HCT116 (cell line): ENCODE measurements around the gene TLCD3B. TPM values are rescaled to one million over a fixed set of nuclear protein-coding genes. Genes with fewer than 3 reads are reported as not detected.

Experiments used
- ATAC-seq: fragments of 200-7000 bp; cut with Tn5 transposase; 2 replicates; pipeline ENCODE4 v1.9.1; 2020; ENCODE audit warnings: mild to moderate bottlenecking, moderate library complexity
- BruUV-seq: library from RNA; stranded (reverse); fragments of 400-500 nt; replicated peaks from 2 replicates; lab custom pipeline; 2021; lab: Mats Ljungman, UMichigan
- CTCF ChIA-PET: fragments of 300-600 bp; sonication (Branson Sonifier 250); formaldehyde crosslinking; loops from one replicate; lab custom pipeline; 2021; ENCODE audit warnings: antibody characterized with exemption; lab: Charles Lee
- POLR2A ChIA-PET: fragments of 300-600, 350-600 bp; sonication (Branson Sonifier 250); formaldehyde crosslinking; loops from one replicate; lab custom pipeline; 2021; ENCODE audit warnings: antibody characterized with exemption; lab: Charles Lee
- RAD21 ChIA-PET, 2 experiments: fragments of 300-600 bp; sonication (Branson Sonifier 250); formaldehyde crosslinking; loops; one replicate each; lab custom pipeline; 2023; ENCODE audit warnings: low total read pairs in 2 of 2; ENCODE audit not compliant: uncharacterized antibody in 2 of 2, unreplicated experiment in 2 of 2, low non-redundant PET in 1 of 2; lab: Charles Lee
- DNase-seq: peaks from one replicate; pipeline ENCODE4 v3.0.0-alpha.2; 2010; ENCODE audit warnings: low read depth, low spot score
- H2AFZ ChIP-seq: fragments of 200-600 bp; shearing (Covaris generic), sonication (generic); 2 replicates; pipeline ENCODE4 v1.6.1; 2017; ENCODE audit warnings: low read depth, mixed run types, mixed read lengths, antibody characterized with exemption, low read length; ENCODE audit not compliant: poor library complexity, severe bottlenecking
- H3K27ac ChIP-seq: 2 replicates; pipeline ENCODE4 v1.5.1; 2012; ENCODE audit warnings: low read depth, low read length
- H3K27me3 ChIP-seq: fragments of 200-600 bp; sonication (generic); 2 replicates; pipeline ENCODE4 v1.6.1; 2016; ENCODE audit warnings: mixed run types, low read length, mixed read lengths; ENCODE audit not compliant: insufficient read depth
- H3K36me3 ChIP-seq, 2 experiments: fragments of 200-500 bp in 1 of 2; fragments of 200-600 bp in 1 of 2; sonication (Bioruptor generic) in 1 of 2; sonication (generic) in 1 of 2; 2 replicates each; pipeline versions ENCODE4 v1.5.1 to v1.6.1; 2014 to 2016; ENCODE audit warnings: low read length in 2 of 2, inconsistent platforms in 1 of 2, mixed read lengths in 1 of 2, mixed run types in 1 of 2; ENCODE audit not compliant: insufficient read depth in 2 of 2, control insufficient read depth in 1 of 2
- H3K4me1 ChIP-seq, 2 experiments: fragments of 200-600 bp in 1 of 2; sonication (generic) in 1 of 2; 2 replicates each; pipeline versions ENCODE4 v1.5.1 to v1.6.1; 2012 to 2017; ENCODE audit warnings: low read length in 2 of 2, inconsistent platforms in 1 of 2, mild to moderate bottlenecking in 1 of 2, mixed read lengths in 1 of 2, mixed run types in 1 of 2, moderate library complexity in 1 of 2; ENCODE audit not compliant: insufficient read depth in 2 of 2, control insufficient read depth in 1 of 2
- H3K4me2 ChIP-seq: fragments of 200-600 bp; sonication (generic); 2 replicates; pipeline ENCODE4 v1.6.1; 2017; ENCODE audit warnings: mixed run types, low read length, mixed read lengths
- H3K4me3 ChIP-seq, 2 experiments: fragments of 200-600 bp in 1 of 2; sonication (generic) in 1 of 2; replicated peaks in 1 of 2; 2 replicates each; pipeline ENCODE4 v1.5.1; 2011 to 2016; ENCODE audit warnings: low read length in 2 of 2, control low read depth in 1 of 2, low read depth in 1 of 2, mild to moderate bottlenecking in 1 of 2, mixed read lengths in 1 of 2, mixed run types in 1 of 2
- H3K79me2 ChIP-seq: fragments of 200-600 bp; sonication (generic); 2 replicates; pipeline ENCODE4 v1.6.1; 2017; ENCODE audit warnings: mild to moderate bottlenecking, mixed run types, low read length, moderate library complexity, mixed read lengths; ENCODE audit not compliant: insufficient read depth
- H3K9ac ChIP-seq: fragments of 200-600 bp; sonication (generic); 2 replicates; pipeline ENCODE4 v1.6.1; 2016; ENCODE audit warnings: low read length, mixed read lengths
- H3K9me2 ChIP-seq: fragments of 200-600 bp; sonication (generic), shearing (Covaris generic); 2 replicates; pipeline ENCODE4 v1.6.1; 2017; ENCODE audit warnings: mixed run types, mild to moderate bottlenecking, moderate library complexity; ENCODE audit not compliant: insufficient read depth
- H3K9me3 ChIP-seq, 2 experiments: fragments of 200-500 bp in 1 of 2; fragments of 200-600 bp in 1 of 2; sonication (Bioruptor generic) in 1 of 2; sonication (generic) in 1 of 2; 2 replicates each; pipeline ENCODE4 v1.6.1; 2014 to 2017; ENCODE audit warnings: low read length in 2 of 2, mixed read lengths in 2 of 2, inconsistent platforms in 1 of 2, low read depth in 1 of 2, mild to moderate bottlenecking in 1 of 2, mixed run types in 1 of 2, moderate library complexity in 1 of 2; ENCODE audit not compliant: control insufficient read depth in 1 of 2, insufficient read depth in 1 of 2
- H4K20me1 ChIP-seq: fragments of 200-600 bp; sonication (generic), shearing (Covaris generic); 2 replicates; pipeline ENCODE4 v1.6.1; 2017; ENCODE audit warnings: mixed run types, mild to moderate bottlenecking, moderate library complexity; ENCODE audit not compliant: insufficient read depth
- CEBPB ChIP-seq: IDR thresholded peaks from 2 replicates; pipeline ENCODE4 v1.6.1; 2012; ENCODE audit warnings: low read depth
- CTCF ChIP-seq, 3 experiments: fragments of 200-600 bp in 1 of 3; sonication (generic) in 1 of 3; IDR thresholded peaks in 2 of 3; conservative IDR thresholded peaks in 1 of 3; 2 replicates each; pipeline ENCODE4 v1.5.1; 2012 to 2017; ENCODE audit warnings: low read depth in 2 of 3, low read length in 2 of 3, antibody characterized with exemption in 1 of 3, borderline replicate concordance in 1 of 3, control low read depth in 1 of 3, mild to moderate bottlenecking in 1 of 3, mixed read lengths in 1 of 3, mixed run types in 1 of 3, moderate library complexity in 1 of 3; ENCODE audit not compliant: insufficient read depth in 1 of 3
- ELF1 ChIP-seq: IDR thresholded peaks from 2 replicates; pipeline ENCODE4 v1.6.1; 2012; ENCODE audit warnings: low read depth, borderline replicate concordance
- EZH2phosphoT487 ChIP-seq: fragments of 200-600 bp; IDR thresholded peaks from 2 replicates; pipeline ENCODE4 v1.6.1; 2018; ENCODE audit warnings: antibody characterized with exemption, borderline replicate concordance
- MAX ChIP-seq: IDR thresholded peaks from 2 replicates; pipeline ENCODE4 v1.6.1; 2012
- POLR2AphosphoS5 ChIP-seq: IDR thresholded peaks from 2 replicates; pipeline ENCODE4 v1.6.1; 2011; ENCODE audit warnings: mild to moderate bottlenecking, low read depth, low read length, moderate library complexity
- REST ChIP-seq: IDR thresholded peaks from 2 replicates; pipeline ENCODE4 v1.6.1; 2012; ENCODE audit warnings: low read depth
- SRF ChIP-seq: IDR thresholded peaks from 2 replicates; pipeline ENCODE4 v1.6.1; 2012; ENCODE audit warnings: low read depth
- TCF7L2 ChIP-seq: IDR thresholded peaks from 2 replicates; pipeline ENCODE4 v1.7.0; 2011; ENCODE audit warnings: borderline replicate concordance, inconsistent platforms; ENCODE audit not compliant: insufficient read depth, insufficient read length; ENCODE audit errors: extremely low read depth
- YY1 ChIP-seq: IDR thresholded peaks from 2 replicates; pipeline ENCODE4 v1.6.1; 2011; ENCODE audit warnings: low read length, low read depth, moderate library complexity, mild to moderate bottlenecking; ENCODE audit not compliant: insufficient replicate concordance; ENCODE audit errors: extremely low read depth
- ZBTB33 ChIP-seq: IDR thresholded peaks from 2 replicates; pipeline ENCODE4 v1.6.1; 2011; ENCODE audit warnings: mild to moderate bottlenecking, low read length, moderate library complexity; ENCODE audit not compliant: insufficient replicate concordance; ENCODE audit errors: extremely low read depth
- ZFX ChIP-seq: fragments of 450-650 bp; IDR thresholded peaks from 2 replicates; pipeline ENCODE4 v1.6.1; 2017
- ZNF274 ChIP-seq: fragments of 200-500 bp; sonication (Bioruptor generic); IDR thresholded peaks from 2 replicates; pipeline ENCODE4 v1.6.1; 2014; ENCODE audit warnings: mild to moderate bottlenecking, low read depth, low read length, inconsistent platforms
- intact Hi-C: fragments of 100-400 bp; cut with micrococcal nuclease; formaldehyde crosslinking; loops from 2 replicates; pipeline ENCODE4 v1.10.0; 2022
- total RNA-seq: library from RNA; stranded (reverse); gene quantifications from one replicate; pipeline ENCODE4 v1.2.1, GENCODE V29; 2021; ENCODE audit not compliant: unreplicated experiment

The TLCD3B gene
- total RNA-seq, 1 experiment from 2014 or later = 1.0 TPM

- TF ChIP-seq ZBTB33 (no peak), CEBPB (no peak), TCF7L2 (no peak), ZNF274 (no peak), ZFX (no peak)
- TF ChIP-seq, all 23 proteins: peak for 0
These were observed 29.9 kb upstream of the TLCD3B start (continued) for GRCh38 chr16:30060836-30061554.

- Histone ChIP-seq H3K9ac (no peak overlapping the region), H3K79me2 (peaks cover 7% of the 10 kb centered on the region; the same call in 1 of the 2 replicates), H3K27me3 (no peaks in the 10 kb centered on the region), H3K9me3 (no peaks in the 10 kb centered on the region), H3K4me1 (peaks cover 17 to 28% of the 10 kb centered on the region in 2 experiments), H3K4me3 (no peak overlapping the region), H3K9me2 (no peaks in the 10 kb centered on the region), H3K27ac (no peak overlapping the region; the same call in 1 of the 2 replicates), H3K36me3 (0 out of 4 replicates have a peak, but pooled peaks cover 0 to 3% of the 10 kb centered on the region in 2 experiments), H3K4me2 (no peak overlapping the region), H4K20me1 (no peaks in the 10 kb centered on the region), H2AFZ (no peak overlapping the region)
- ATAC-seq (no peak), DNase-seq (no peak)
- CTCF ChIA-PET = no interaction called here
- intact Hi-C loops = no loop called here
- POLR2A ChIA-PET = no interaction called here
- BruUV-seq = no TSS peak
- RAD21 ChIA-PET = no interaction called here
- TF ChIP-seq MAX (no peak), REST (no peak), ZNF274 (no peak), EZH2phosphoT487 (no peak), SRF (no peak), ELF1 (no peak), YY1 (no peak), CTCF (IDR thresholded peaks at IDR 0.05 in 2 of 3, conservative IDR thresholded peaks at IDR 0.05 in 1 of 3; ENCODE audit: borderline replicate concordance in 1 of 3, insufficient read depth in 1 of 3, low read depth in 2 of 3, low read length in 2 of 3) (no peak), CEBPB (no peak), POLR2AphosphoS5 (no peak)
These were observed 29.3 kb upstream of the TLCD3B start for GRCh38 chr16:30060346-30060745.
